Erythroblast (primary cell): ENCODE results near the gene DLG2.

Experiments used
- GATA1 ChIP-seq: IDR thresholded peaks from 2 replicates; pipeline ENCODE4 v1.6.1; 2011; ENCODE audit warnings: low read depth, mild to moderate bottlenecking, control low read depth, low read length, moderate library complexity
- POLR2A ChIP-seq: IDR thresholded peaks from 2 replicates; pipeline ENCODE4 v1.6.1; 2011; ENCODE audit warnings: mild to moderate bottlenecking, low read length

DNA sequence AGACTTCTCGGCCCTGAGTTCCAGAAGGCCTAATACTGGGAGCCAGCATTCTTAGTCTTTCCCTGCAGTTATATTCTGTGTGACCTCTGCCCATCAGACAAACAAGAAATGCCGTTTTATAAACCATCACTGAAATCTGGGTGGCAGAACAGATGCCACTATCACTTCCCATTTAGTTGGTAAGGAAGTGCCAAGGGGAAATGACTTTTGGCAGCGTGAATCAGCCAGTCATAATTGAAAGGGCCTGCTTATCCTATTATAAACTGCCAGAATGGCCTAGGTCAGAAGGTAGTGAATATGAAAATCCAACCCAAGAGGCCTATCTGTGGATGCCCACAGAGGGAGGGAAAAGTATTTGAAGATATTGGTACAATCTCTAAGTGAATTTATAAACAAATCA lies 1694.1 kb downstream of the DLG2 start:
- no peak for TF ChIP-seq POLR2A
- TF ChIP-seq GATA1 = no peak
